HS-27A (cell line): ENCODE measurements around the gene TAS2R40.
"Not testable (repeated sequence)": the region's sequence is repeated elsewhere in the genome, so short reads cannot be mapped to it uniquely, and the experiment has no call there.

Source experiments
- DNase-seq: peaks from one replicate; pipeline ENCODE4 v3.0.0-alpha.2; 2012; ENCODE audit warnings: low read depth, missing footprints

Gene TAS2R40

GRCh38 chr7:143250822-143251221 is 29.0 kb downstream of the TAS2R40 start:
- no peak for DNase-seq

DNA sequence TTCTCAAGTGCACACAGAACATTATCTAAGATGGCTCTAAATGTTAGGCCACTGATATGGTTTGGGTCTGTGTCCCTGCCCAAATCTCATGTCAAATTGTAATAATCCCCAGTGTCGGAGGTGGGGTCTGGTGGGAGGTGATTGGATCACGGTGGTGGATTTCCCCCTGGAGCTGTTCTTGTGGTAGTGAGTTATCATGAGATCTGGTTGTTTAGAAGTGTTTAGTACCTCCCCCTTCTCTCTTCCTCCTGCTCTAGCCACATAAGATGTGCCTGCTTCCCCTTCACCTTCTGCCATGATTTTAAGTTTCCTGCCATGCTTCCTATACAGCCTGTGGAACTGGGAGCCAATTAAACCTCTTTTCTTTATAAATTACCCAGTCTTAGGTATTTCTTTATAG is 30.2 kb downstream of the TAS2R40 start:
- no peak for DNase-seq

DNA sequence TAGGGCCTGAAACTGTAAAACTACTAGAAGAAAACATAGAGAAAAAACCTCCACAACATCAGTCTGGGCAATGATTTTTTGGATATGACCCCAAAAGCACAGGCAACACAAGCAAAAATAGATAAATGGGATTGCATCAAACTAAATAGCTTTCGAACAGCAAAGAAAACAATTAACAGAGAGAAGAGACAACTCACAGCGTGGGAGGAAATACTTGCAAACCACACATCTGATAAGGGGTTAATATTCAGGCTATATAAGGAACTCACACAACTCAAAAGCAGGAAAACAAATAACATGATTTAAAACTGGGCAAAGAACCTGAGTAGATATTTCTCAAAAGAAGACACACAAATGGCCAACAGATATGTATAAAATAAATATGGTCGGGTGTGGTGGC is 33.7 kb downstream of the TAS2R40 start:
- no peak for DNase-seq

DNA sequence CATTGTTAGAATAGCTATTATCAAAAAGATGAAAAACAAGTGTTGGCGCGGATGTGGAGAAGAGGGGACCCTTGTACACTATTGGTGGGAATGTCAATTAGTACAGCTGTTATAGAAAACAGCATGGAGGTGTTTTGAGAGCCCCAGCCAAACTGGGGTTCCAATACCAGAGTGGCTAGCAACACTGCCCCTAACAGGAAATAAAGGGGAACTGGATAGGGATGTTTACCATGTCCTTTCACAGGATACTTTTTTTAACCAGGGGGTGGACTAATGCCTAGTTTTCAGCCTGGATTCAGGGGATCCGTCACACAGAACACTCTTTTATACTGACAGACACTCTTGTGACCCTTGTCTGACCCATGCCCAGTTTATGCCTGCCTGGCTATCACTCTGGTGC is 34.5 kb downstream of the TAS2R40 start:
- DNase-seq = no peak

DNA sequence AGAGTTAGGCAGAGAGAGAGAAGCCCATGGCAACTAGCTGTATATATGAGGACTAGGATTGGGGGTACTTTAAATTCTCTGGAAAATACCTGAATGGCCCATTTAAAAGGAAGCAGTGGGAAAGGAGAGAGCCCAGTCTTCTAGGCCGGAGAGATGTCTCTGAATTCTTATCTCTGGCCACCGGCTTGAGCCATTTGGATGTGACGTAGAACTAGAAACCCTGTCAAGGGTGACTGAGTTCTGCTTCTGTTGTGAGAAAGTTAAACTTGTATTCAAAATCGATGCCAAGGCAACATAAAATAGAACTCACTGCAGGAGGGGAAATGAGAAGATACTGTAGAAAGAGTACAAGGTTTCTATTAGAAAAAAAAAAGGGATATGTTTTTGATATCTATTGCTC is 35.1 kb downstream of the TAS2R40 start:
- no peak for DNase-seq

DNA sequence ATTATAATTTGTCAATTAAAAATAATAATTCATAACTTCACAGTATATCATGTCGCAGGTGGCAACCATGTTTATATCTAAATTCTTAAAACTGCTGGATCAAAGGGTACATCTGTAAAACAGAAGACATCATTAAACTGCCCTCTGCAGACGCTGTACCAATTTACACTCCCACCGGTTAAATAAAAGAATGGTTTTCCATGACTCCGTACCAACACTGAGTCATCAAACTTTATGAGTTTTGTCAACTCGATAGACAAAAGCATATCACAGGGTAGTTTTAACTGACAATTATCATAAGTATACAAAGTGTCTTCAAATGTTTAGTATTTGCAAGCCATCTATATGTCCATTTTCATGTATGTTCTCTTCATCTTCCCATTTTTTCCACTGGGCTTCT is 35.7 kb downstream of the TAS2R40 start:
- no peak for DNase-seq

DNA sequence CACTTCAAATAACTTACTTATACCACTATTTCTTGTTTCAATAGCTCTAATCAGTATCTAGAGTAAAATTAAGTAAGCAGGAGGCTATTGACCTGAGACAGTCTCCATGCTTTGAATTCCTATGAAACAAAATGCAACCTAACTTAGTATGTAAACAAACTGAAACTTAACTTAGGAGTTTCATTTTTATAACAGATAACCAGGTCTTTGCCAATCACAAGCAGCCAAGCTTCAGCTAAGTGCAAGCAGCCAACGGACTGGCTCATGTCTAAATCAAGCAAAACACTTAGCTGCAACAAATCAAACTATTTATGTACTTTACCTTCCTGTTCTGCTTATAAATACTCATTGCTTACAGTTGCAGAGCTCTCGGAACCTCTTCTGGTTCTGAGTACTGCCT is 37.0 kb downstream of the TAS2R40 start:
- no peak for DNase-seq

- DNase-seq = no peak
Observed at GRCh38 chr7:143259765-143260164, 37.9 kb downstream of the TAS2R40 start.

DNA sequence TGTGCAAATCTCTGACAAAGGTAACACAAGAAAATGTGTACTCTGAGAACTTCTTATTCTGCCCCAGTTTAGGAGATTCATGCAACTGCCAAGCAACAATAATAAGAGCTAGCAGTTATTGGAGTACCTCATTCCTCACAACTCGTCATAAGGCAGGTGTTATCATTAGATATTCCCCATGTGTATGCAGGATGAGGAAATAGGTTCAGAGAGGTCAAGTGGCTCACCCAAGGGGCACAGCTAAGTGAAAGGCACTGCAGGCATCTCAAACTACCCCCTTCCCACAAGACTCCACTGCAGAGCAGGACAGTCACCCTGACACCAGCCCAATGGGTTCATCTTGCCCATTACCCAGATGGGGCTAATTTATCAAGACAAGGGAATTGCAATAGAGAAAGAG is 40.1 kb downstream of the TAS2R40 start:
- no peak for DNase-seq

DNA sequence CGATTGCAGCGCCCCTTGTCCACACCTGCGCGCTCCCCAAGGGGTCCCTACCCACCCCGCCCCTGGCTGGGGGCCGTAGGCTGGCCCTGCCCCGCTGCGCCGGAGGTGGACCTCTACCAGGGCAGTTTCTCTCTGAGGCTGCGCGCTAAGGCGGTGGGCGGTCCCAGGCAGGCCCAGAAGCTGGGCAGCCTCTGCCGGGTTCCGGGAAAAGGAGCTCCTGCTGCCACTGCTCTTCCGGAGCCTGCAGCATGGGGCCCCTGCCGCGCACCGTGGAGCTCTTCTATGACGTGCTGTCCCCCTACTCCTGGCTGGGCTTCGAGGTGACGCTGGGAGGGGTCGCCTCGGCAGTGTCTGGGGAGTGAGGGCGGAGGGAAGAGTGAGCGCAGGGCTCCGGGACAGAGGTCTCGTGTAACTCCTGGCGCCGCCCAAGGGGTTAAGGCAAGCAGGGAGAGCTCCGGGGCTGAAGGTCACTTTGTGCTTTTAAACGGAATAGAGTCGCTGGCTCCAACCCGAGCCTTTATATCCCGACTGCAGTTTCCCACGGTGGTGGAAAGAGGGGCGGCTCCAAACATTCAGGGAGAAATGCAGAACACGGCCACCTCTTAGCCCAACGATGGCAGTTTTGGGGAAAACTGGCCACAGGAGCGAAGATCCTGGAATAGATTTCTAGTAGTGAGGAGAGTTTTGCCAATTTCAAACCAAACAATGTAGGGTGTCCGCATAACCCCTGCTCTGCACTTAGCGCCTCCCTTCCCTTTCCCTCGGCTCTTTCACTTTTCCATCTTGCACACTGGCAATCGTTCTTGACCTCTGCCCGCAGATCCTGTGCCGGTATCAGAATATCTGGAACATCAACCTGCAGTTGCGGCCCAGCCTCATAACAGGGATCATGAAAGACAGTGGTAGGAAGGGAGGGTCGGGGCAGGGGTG is 41.7 kb downstream of the TAS2R40 start, which contains the start of gene GSTK1:
GSTK1 (plus strand) TSS at position 176 of the 930 bp plus-strand sequence; CDS start at position 249, 73 bp downstream.
- no peak for DNase-seq

- DNase-seq = not testable (repeated sequence)
Observed at GRCh38 chr7:143264196-143264568, 42.3 kb downstream of the TAS2R40 start.

DNA sequence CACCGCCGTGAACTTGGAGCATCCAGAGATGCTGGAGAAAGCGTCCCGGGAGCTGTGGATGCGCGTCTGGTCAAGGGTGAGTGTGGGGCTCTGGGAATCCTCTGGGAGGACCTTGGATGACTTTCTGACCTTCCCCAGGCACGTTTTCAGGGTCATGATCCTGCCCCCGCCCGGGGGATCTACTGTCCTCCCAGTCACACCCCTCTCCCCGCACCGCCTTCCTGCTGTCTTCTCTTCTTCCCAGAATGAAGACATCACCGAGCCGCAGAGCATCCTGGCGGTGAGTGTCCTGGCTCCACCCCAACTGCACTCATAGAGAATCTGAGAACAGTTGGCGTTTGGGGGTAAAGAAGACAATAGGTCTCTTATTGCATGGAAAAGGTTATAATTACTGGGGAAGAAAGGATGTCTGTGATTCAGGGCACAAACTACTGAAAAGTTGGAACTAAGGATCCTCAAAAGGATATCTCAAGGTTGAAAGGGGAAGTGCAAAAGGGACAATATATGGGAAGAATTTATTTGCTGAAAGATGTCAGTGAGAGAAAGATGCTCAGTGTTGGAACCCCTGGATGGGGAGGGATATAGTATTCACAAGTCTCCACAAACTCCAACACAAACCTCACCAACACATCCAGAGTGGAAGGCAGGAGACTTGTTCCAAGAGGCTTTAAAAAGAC is 43.3 kb downstream of the TAS2R40 start:
- DNase-seq = no peak

GRCh38 chr7:143269251-143269650 is 47.4 kb downstream of the TAS2R40 start:
- DNase-seq = no peak

GRCh38 chr7:143271240-143271639 is 49.4 kb downstream of the TAS2R40 start:
- no peak for DNase-seq
